ENCODE data around the gene DOCK7. TPM values are rescaled to one million over a fixed set of nuclear protein-coding genes. Genes with fewer than 3 reads are reported as not detected.

The DOCK7 gene
- total and polyA plus RNA-seq, 2 of the 13 experiments (the other 11 are each of a cell fraction or from before 2014, with no cell fraction given) = 45.7 to 67.2 TPM

GRCh38 chr1:62728963-62729362, 40.8 kb upstream of the DOCK7 start:
- no peaks in the 10 kb centered on the region for H3K9me3 ChIP-seq (ENCODE audit: low read length)
- BruUV-seq (replicated peaks) = no TSS peak
- ChIA-PET CTCF (ENCODE audit: low intra/inter-chr PET ratio, low total read pairs) (no interaction called here), POLR2A (interaction anchor here (2.0 kb wide), 1 partner anchor 38 kb away, joined by 6 read pairs; no protein-coding TSS in a partner anchor)
- H3K4me2 ChIP-seq (ENCODE audit: low read depth, low read length) = no peak overlapping the region
- H3K79me2 ChIP-seq (ENCODE audit: insufficient read depth, low read length) = no peaks in the 10 kb centered on the region
- no peaks in the 10 kb centered on the region for H4K20me1 ChIP-seq (ENCODE audit: insufficient read depth, low read length)
- no peak for FAIRE-seq
- H3K4me1 ChIP-seq (ENCODE audit: insufficient read depth, low read length) = peaks cover 82% of the 10 kb centered on the region
- no peak overlapping the region for H3K9ac ChIP-seq (ENCODE audit: insufficient read depth, low read depth, low read length)
- intact Hi-C loops (cut with micrococcal nuclease; ENCODE audit: unreplicated experiment) = no loop called here
- peak; percentile 74 for DNase-seq (ENCODE audit: low spot score)
- no peak overlapping the region for H2AFZ ChIP-seq (ENCODE audit: low read length)
- ATAC-seq = peak; percentile 52
- H3K27ac ChIP-seq (ENCODE audit: extremely low read length, insufficient read depth, low read length) = no peak overlapping the region
- WGBS (ENCODE audit: low lambda C conversion rate) = 42% methylated on average over 3 of the region's 5 CpGs
- no peaks in the 10 kb centered on the region for H3K27me3 ChIP-seq (ENCODE audit: control insufficient read depth in 1 of 2, insufficient read depth in 2 of 2, low read length in 2 of 2)
- no peaks in the 10 kb centered on the region for H3K36me3 ChIP-seq (replicated peaks in 1 of 2; ENCODE audit: control insufficient read depth in 1 of 2, insufficient read depth in 2 of 2, low read length in 2 of 2)
- in situ Hi-C loops (cut with HindIII; ENCODE audit: extremely low pct_ligation_motif_present, low pct_unique_long_range_greater_than_20kb) = no loop called here
- H3K4me3 ChIP-seq (replicated peaks in 1 of 3; ENCODE audit: insufficient read depth in 1 of 3, low read depth in 2 of 3, low read length in 3 of 3) = no peak overlapping the region
- TF ChIP-seq ZFP36 (IDR thresholded peaks at IDR 0.05; ENCODE audit: borderline replicate concordance, low read depth, low read length, partially characterized antibody) (no peak), ARID5B (CRISPR knock-in tag; IDR thresholded peaks at IDR 0.05) (0 out of 2 replicates have a peak, but pooled peaks have one; percentile 25), SOX5 (CRISPR knock-in tag; IDR thresholded peaks at IDR 0.05; ENCODE audit: borderline replicate concordance) (peak; percentile 88; the same call in 1 of the 2 replicates), NFYB (CRISPR knock-in tag; IDR thresholded peaks at IDR 0.05) (no peak), ZNF276 (CRISPR knock-in tag; IDR thresholded peaks at IDR 0.05; ENCODE audit: low read depth) (no peak), E2F1 (CRISPR knock-in tag; IDR thresholded peaks at IDR 0.05) (no peak), ZNF441 (CRISPR knock-in tag; IDR thresholded peaks at IDR 0.05; ENCODE audit: borderline replicate concordance) (no peak), FOXP4 (CRISPR knock-in tag; IDR thresholded peaks at IDR 0.05) (no peak), SALL1 (CRISPR knock-in tag; IDR thresholded peaks at IDR 0.05) (peak; percentile 12; the same call in 1 of the 2 replicates), ZNF790 (CRISPR knock-in tag; IDR thresholded peaks at IDR 0.05; ENCODE audit: borderline replicate concordance) (no peak), RORA (CRISPR knock-in tag; IDR thresholded peaks at IDR 0.05) (no peak), ZNF567 (CRISPR knock-in tag; IDR thresholded peaks at IDR 0.05; ENCODE audit: borderline replicate concordance) (no peak), SP140L (CRISPR knock-in tag; IDR thresholded peaks at IDR 0.05; ENCODE audit: borderline replicate concordance) (no peak), MLLT10 (CRISPR knock-in tag; IDR thresholded peaks at IDR 0.05) (no peak), SOX6 (IDR thresholded peaks at IDR 0.05) (no peak), SOX6 (CRISPR knock-in tag; IDR thresholded peaks at IDR 0.05) (peak; percentile 78)

All from HepG2 (cell line).